ENCODE data around the gene NAALADL2.

DNA sequence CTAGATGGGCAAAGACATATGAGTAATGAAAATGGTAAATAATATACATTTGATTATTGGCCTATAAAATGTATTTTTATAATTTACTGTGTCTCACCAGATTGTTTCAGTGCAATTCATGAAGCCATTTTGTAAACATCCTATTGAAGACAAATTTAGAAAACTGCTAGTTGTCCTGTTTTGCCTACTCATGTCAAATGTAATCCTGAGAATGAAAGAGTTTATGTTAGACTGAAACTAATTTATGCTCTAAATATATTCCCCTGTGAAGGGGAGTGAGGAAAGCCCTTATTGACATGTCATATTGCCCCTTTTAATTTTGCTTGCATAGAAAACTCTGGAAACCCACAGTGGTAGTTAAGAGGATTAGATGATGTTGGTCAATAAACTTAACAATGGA, 610.0 kb downstream of the NAALADL2 start:
- no peak for TF ChIP-seq POLR2A (IDR thresholded peaks at IDR 0.05; ENCODE audit: low read depth)
- TF ChIP-seq CTCF (IDR thresholded peaks at IDR 0.05) = no peak
- no peak for TF ChIP-seq EP300 (IDR thresholded peaks at IDR 0.05)
